ENCODE measurements around the gene B4GALT2. TPM values are rescaled to one million over a fixed set of nuclear protein-coding genes. Genes with fewer than 3 reads are reported as not detected.

Gene B4GALT2
- total and polyA plus RNA-seq, 9 donors, result 11.9 to 51.3 (median 28.8) TPM

GRCh38 chr1:44024903-44025525, 46.0 kb downstream of the B4GALT2 start:
- Histone ChIP-seq H3K27ac (no peak overlapping the region), H3K27me3 (no peaks in the 10 kb centered on the region), H3K36me3 (no peaks in the 10 kb centered on the region), H3K9me3 (no peaks in the 10 kb centered on the region), H3K4me3 (no peak overlapping the region), H3K4me1 (ENCODE audit: insufficient read depth) (peaks cover 2% of the 10 kb centered on the region)
- intact Hi-C loops (cut with DNase I), result no loop called here
- TF ChIP-seq EP300 (IDR thresholded peaks at IDR 0.05) (no peak), CTCF (IDR thresholded peaks at IDR 0.05) (no peak), POLR2A (IDR thresholded peaks at IDR 0.05) (no peak)
- WGBS, 3 donors, result 83 to 87% (median 86%) methylated on average over 13 of the region's 13 CpGs
- DNase-seq, result no peak

GRCh38 chr1:44025816-44026215, 46.8 kb downstream of the B4GALT2 start:
- H3K36me3 ChIP-seq, result no peaks in the 10 kb centered on the region
- no peaks in the 10 kb centered on the region for H3K9me3 ChIP-seq
- peaks cover 2% of the 10 kb centered on the region for H3K4me1 ChIP-seq (ENCODE audit: insufficient read depth)
- no peak overlapping the region for H3K27ac ChIP-seq
- no peaks in the 10 kb centered on the region for H3K27me3 ChIP-seq
- DNase-seq, result no peak
- H3K4me3 ChIP-seq, result no peak overlapping the region
- intact Hi-C loops (cut with DNase I), result no loop called here
- WGBS, 3 donors, result 78 to 88% (median 82%) methylated on average over 3 of the region's 3 CpGs
- TF ChIP-seq EP300 (IDR thresholded peaks at IDR 0.05) (no peak), POLR2A (IDR thresholded peaks at IDR 0.05) (no peak), CTCF (IDR thresholded peaks at IDR 0.05) (no peak)

GRCh38 chr1:44027320-44027719, 48.3 kb downstream of the B4GALT2 start:
- TF ChIP-seq CTCF (IDR thresholded peaks at IDR 0.05) (no peak), EP300 (IDR thresholded peaks at IDR 0.05) (no peak), POLR2A (IDR thresholded peaks at IDR 0.05) (no peak)
- Histone ChIP-seq H3K27me3 (no peaks in the 10 kb centered on the region), H3K27ac (no peak overlapping the region), H3K9me3 (no peaks in the 10 kb centered on the region), H3K4me3 (no peak overlapping the region), H3K36me3 (no peaks in the 10 kb centered on the region), H3K4me1 (ENCODE audit: insufficient read depth) (peaks cover 5% of the 10 kb centered on the region)
- WGBS, 3 donors, result 93 to 96% (median 95%) methylated on average over 3 of the region's 3 CpGs
- intact Hi-C loops (cut with DNase I), result no loop called here
- DNase-seq, result no peak

DNA sequence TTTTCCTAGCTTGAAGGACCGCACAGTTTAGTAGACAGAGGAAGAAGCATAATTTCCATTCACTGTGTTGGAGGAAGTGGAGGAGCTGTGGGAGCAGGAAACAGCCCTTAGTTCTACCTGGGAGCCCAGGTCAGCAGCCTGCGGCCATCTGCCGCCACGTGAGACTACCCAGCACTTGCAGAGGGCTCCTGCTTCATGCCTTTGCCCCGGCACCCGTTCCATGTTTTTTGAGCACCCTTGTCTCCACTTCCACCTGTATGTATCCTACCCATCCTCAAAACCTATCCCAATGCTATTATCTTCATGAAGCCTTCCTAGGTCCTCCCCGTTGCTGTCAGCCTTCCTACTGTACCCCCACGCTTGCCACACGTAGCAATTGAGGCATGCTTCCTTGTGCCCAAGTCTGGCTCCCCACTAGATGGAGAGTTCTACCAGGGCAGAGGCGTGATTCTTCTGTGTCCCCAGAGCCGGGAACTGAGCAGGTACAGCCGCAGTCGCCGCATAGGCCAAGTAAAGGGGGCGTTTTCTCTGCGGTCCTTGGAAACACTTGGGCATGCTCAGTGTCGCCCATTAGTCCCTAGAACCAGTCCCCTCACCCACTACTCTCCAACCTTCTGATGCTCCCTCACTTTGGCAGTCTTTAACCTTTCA, 50.4 kb downstream of the B4GALT2 start:
- Histone ChIP-seq H3K27ac (peak overlapping the region; percentile 44 to 92), H3K4me1 (ENCODE audit: insufficient read depth) (peaks cover 5% of the 10 kb centered on the region), H3K4me3 (peak overlapping the region; percentile 63), H3K27me3 (no peaks in the 10 kb centered on the region), H3K36me3 (no peaks in the 10 kb centered on the region), H3K9me3 (no peaks in the 10 kb centered on the region)
- no peak for TF ChIP-seq EP300 (IDR thresholded peaks at IDR 0.05)
- TF ChIP-seq POLR2A (IDR thresholded peaks at IDR 0.05), result no peak
- TF ChIP-seq CTCF (IDR thresholded peaks at IDR 0.05), result no peak
- DNase-seq, result peak in 1 of 5 donors; percentile 30
- intact Hi-C loops (cut with DNase I), result no loop called here
- 26 to 27% (median 26%) methylated on average over 17 of the region's 17 CpGs for WGBS, 3 donors
